CD14-positive monocyte (primary cell): ENCODE data around the gene ERCC2. TPM values are rescaled to one million over a fixed set of nuclear protein-coding genes. Genes with fewer than 3 reads are reported as not detected.

Source experiments
- DNase-seq, 3 donors: peaks; one replicate each; pipeline ENCODE4 v3.0.0-alpha.2; 2011 to 2022
- H2AFZ ChIP-seq: 2 replicates; pipeline ENCODE4 v1.6.0; 2012; ENCODE audit warnings: mild to moderate bottlenecking, low read depth, low read length, inconsistent platforms; ENCODE audit not compliant: insufficient read depth, poor library complexity, severe bottlenecking
- H3K27ac ChIP-seq, 2 donors: 1 replicate in 1 of 2; 2 replicates in 1 of 2; pipeline ENCODE4 v1.5.1; 2012 to 2013; ENCODE audit warnings: low read length in 2 of 2, control low read depth in 1 of 2, inconsistent platforms in 1 of 2, low read depth in 1 of 2, mild to moderate bottlenecking in 1 of 2
- H3K27me3 ChIP-seq, 2 donors: one replicate each; pipeline versions ENCODE4 v1.6.0 to v1.6.1; 2011 to 2013; ENCODE audit warnings: low read length in 2 of 2; ENCODE audit not compliant: control insufficient read depth in 2 of 2, insufficient read depth in 2 of 2
- H3K36me3 ChIP-seq, 2 donors: replicated peaks in 1 of 2; 1 replicate in 1 of 2; 2 replicates in 1 of 2; pipeline versions ENCODE4 v1.5.1 to v1.6.1; 2012 to 2013; ENCODE audit warnings: low read length in 2 of 2, control low read depth in 1 of 2, inconsistent platforms in 1 of 2, mild to moderate bottlenecking in 1 of 2; ENCODE audit not compliant: insufficient read depth in 2 of 2, control insufficient read depth in 1 of 2
- H3K4me1 ChIP-seq, 2 donors: 1 replicate in 1 of 2; 2 replicates in 1 of 2; pipeline versions ENCODE4 v1.5.1 to v1.6.1; 2012 to 2013; ENCODE audit warnings: low read length in 2 of 2, control low read depth in 1 of 2, inconsistent platforms in 1 of 2, mild to moderate bottlenecking in 1 of 2, moderate library complexity in 1 of 2; ENCODE audit not compliant: insufficient read depth in 2 of 2, control insufficient read depth in 1 of 2
- H3K4me2 ChIP-seq: replicated peaks from 2 replicates; pipeline ENCODE3; 2012; ENCODE audit warnings: low read length, moderate library complexity, mild to moderate bottlenecking; ENCODE audit not compliant: poor library complexity, severe bottlenecking; ENCODE audit errors: extremely low read depth
- H3K4me3 ChIP-seq, 3 experiments: fragments of 200-600 bp in 1 of 3; sonication (generic) in 1 of 3; replicated peaks in 1 of 3; 1 replicate in 2 of 3; 2 replicates in 1 of 3; pipeline ENCODE4 v1.5.1; 2011 to 2013; ENCODE audit warnings: low read length in 3 of 3, mild to moderate bottlenecking in 3 of 3, control low read depth in 2 of 3, low read depth in 2 of 3, inconsistent platforms in 1 of 3, moderate library complexity in 1 of 3
- H3K79me2 ChIP-seq: 2 replicates; pipeline ENCODE4 v1.6.0; 2012; ENCODE audit warnings: mild to moderate bottlenecking, control low read depth, inconsistent platforms, low read length, moderate library complexity; ENCODE audit not compliant: insufficient read depth
- H3K9ac ChIP-seq: 2 replicates; pipeline ENCODE4 v1.6.0; 2017; ENCODE audit warnings: low read length, mild to moderate bottlenecking; ENCODE audit not compliant: insufficient read depth, poor library complexity, severe bottlenecking
- H3K9me3 ChIP-seq, 2 donors: replicated peaks in 1 of 2; 1 replicate in 1 of 2; 2 replicates in 1 of 2; pipeline versions ENCODE4 v1.5.1 to v1.6.1; 2012 to 2013; ENCODE audit warnings: low read length in 2 of 2, control low read depth in 1 of 2; ENCODE audit not compliant: control insufficient read depth in 1 of 2, insufficient read depth in 1 of 2
- H4K20me1 ChIP-seq: 2 replicates; pipeline ENCODE4 v1.6.0; 2012; ENCODE audit warnings: mild to moderate bottlenecking, low read length, control low read depth, moderate library complexity; ENCODE audit not compliant: insufficient read depth
- H3K27ac Mint-ChIP-seq, 7 donors: one replicate each; pipeline ENCODE4 v1.8.0; 2020; ENCODE audit warnings: mild to moderate bottlenecking in 7 of 7, mixed read lengths in 7 of 7, moderate library complexity in 6 of 7, inconsistent platforms in 2 of 7
- H3K27me3 Mint-ChIP-seq, 3 donors: one replicate each; pipeline ENCODE4 v1.8.0; 2021 to 2022; ENCODE audit warnings: low read depth in 3 of 3, mild to moderate bottlenecking in 3 of 3, mixed read lengths in 3 of 3, moderate library complexity in 3 of 3, inconsistent platforms in 1 of 3
- H3K36me3 Mint-ChIP-seq, 2 donors: one replicate each; pipeline ENCODE4 v1.8.0; 2020; ENCODE audit warnings: mixed read lengths in 2 of 2, inconsistent platforms in 1 of 2, mild to moderate bottlenecking in 1 of 2
- H3K4me1 Mint-ChIP-seq: one replicate; pipeline ENCODE4 v1.8.0; 2020; ENCODE audit warnings: mild to moderate bottlenecking, mixed read lengths
- H3K4me3 Mint-ChIP-seq, 2 donors: one replicate each; pipeline ENCODE4 v1.8.0; 2020; ENCODE audit warnings: mild to moderate bottlenecking in 2 of 2, mixed read lengths in 2 of 2, moderate library complexity in 1 of 2
- H3K9me3 Mint-ChIP-seq, 7 donors: one replicate each; pipeline ENCODE4 v1.8.0; 2020 to 2022; ENCODE audit warnings: mixed read lengths in 7 of 7, mild to moderate bottlenecking in 6 of 7, moderate library complexity in 6 of 7, inconsistent platforms in 2 of 7
- CTCF ChIP-seq: fragments of 200-600 bp; IDR thresholded peaks from one replicate; pipeline ENCODE4 v1.8.0; 2022; ENCODE audit warnings: antibody characterized with exemption, mild to moderate bottlenecking
- WGBS: methylation state at CpG from one replicate; pipeline ENCODE4 v1.1.5; 2013; ENCODE audit warnings: missing lambda C conversion rate; ENCODE audit not compliant: insufficient coverage; 5-methylcytosine and 5-hydroxymethylcytosine counted together
- intact Hi-C, 2 donors: fragments of 100-400 bp; cut with micrococcal nuclease; formaldehyde crosslinking; loops; one replicate each; pipeline versions ENCODE4 v1.15.0 to v1.15.1; 2023
- polyA plus RNA-seq, 3 donors: library from polyadenylated mRNA; depleted of rRNA in 1 of 3; unstranded in 2 of 3; stranded (reverse) in 1 of 3; fragments of 300-500 nt in 2 of 3; fragments of >200 nt in 1 of 3; fragmentation: Illumina TruSeq in 2 of 3; gene quantifications; 1 replicate in 2 of 3; 2 replicates in 1 of 3; pipeline ENCODE4 v1.2.3, GENCODE V29; 2012 to 2021

The ERCC2 gene
- polyA plus RNA-seq, 3 donors, result 4.0 to 20.0 (median 4.4) TPM

GRCh38 chr19:45407091-45407375 is 36.7 kb upstream of the ERCC2 start:
- Histone ChIP-seq H3K27me3 (peaks cover 28 to 32% of the 10 kb centered on the region in 2 donors), H3K79me2 (no peaks in the 10 kb centered on the region), H3K36me3 (no peaks in the 10 kb centered on the region), H3K4me1 (peaks cover 57 to 69% of the 10 kb centered on the region in 2 donors), H3K27ac (no peak overlapping the region), H3K9ac (no peak overlapping the region), H3K4me3 (peak overlapping the region; percentile 62 to 91 (median 73)), H2AFZ (peak overlapping the region; percentile 93), H3K4me2 (peak overlapping the region; percentile 89), H3K9me3 (peaks cover 4 to 14% of the 10 kb centered on the region in 2 donors), H4K20me1 (peaks cover 12% of the 10 kb centered on the region)
- Mint-ChIP-seq H3K27me3 (peaks cover 32 to 33% (median 33%) of the 10 kb centered on the region in 3 donors), H3K4me1 (peaks cover 50% of the 10 kb centered on the region), H3K27ac (peak overlapping the region in 1 of 7 donors; percentile 98), H3K36me3 (peaks cover 7 to 8% of the 10 kb centered on the region in 2 donors), H3K9me3 (peaks cover 0 to 12% (median 6%) of the 10 kb centered on the region in 7 donors), H3K4me3 (peak overlapping the region; percentile 81 to 95)
- no peak for DNase-seq
- TF ChIP-seq CTCF, result no peak
- WGBS, result 0% methylated on average over 3 of the region's 10 CpGs
- intact Hi-C loops, result loop anchor here in 1 of 2 donors (5.0 to 10.0 kb wide), 2 partner anchors 35 to 228 kb away; partner anchors contain the start of genes EML2 and ERCC2

GRCh38 chr19:45406226-45407090 is 36.1 kb upstream of the ERCC2 start, which contains the start of gene POLR1G:
TSS of gene POLR1G (plus strand) at chr19:45406644. CDS start at chr19:45406697, 53 bp downstream.
- peaks cover 57 to 69% of the 10 kb centered on the region in 2 donors for H3K4me1 ChIP-seq
- peak within 1 kb of the TSS; percentile 88 to 100 (median 98) for H3K27ac Mint-ChIP-seq
- H3K27me3 ChIP-seq, result peaks cover 28 to 38% of the 10 kb centered on the region in 2 donors
- peaks cover 0 to 12% (median 6%) of the 10 kb centered on the region in 7 donors for H3K9me3 Mint-ChIP-seq
- H4K20me1 ChIP-seq, result peaks cover 12% of the 10 kb centered on the region
- H2AFZ ChIP-seq, result peak within 1 kb of the TSS; percentile 93
- H3K4me1 Mint-ChIP-seq, result peaks cover 50% of the 10 kb centered on the region
- peaks cover 4 to 14% of the 10 kb centered on the region in 2 donors for H3K9me3 ChIP-seq
- H3K4me3 ChIP-seq, result peak within 1 kb of the TSS; percentile 62 to 91 (median 73)
- peak within 1 kb of the TSS; percentile 71 to 93 for H3K27ac ChIP-seq
- intact Hi-C loops, result loop anchor here in 1 of 2 donors (5.0 to 10.0 kb wide), 2 partner anchors 34 to 228 kb away; partner anchors contain the start of genes EML2 and ERCC2
- H3K4me2 ChIP-seq, result peak within 1 kb of the TSS; percentile 89
- peak; percentile 49 to 67 (median 51) for DNase-seq
- peak within 1 kb of the TSS; percentile 74 for H3K9ac ChIP-seq
- no peaks in the 10 kb centered on the region for H3K36me3 ChIP-seq
- H3K36me3 Mint-ChIP-seq, result peaks cover 5 to 8% of the 10 kb centered on the region in 2 donors
- peaks cover 37 to 38% (median 37%) of the 10 kb centered on the region in 3 donors for H3K27me3 Mint-ChIP-seq
- H3K79me2 ChIP-seq, result no peaks in the 10 kb centered on the region
- no peak for TF ChIP-seq CTCF
- under 1% methylated on average over 51 of the region's 51 CpGs for WGBS
- peak within 1 kb of the TSS; percentile 81 to 95 for H3K4me3 Mint-ChIP-seq
